GM19455 (cell line): ENCODE results near the gene HPGD.
A peak's percentile ranks its signal among the peaks of the same experiment; 100 is the strongest.

Experiments
- ATAC-seq: cut with Tn5 transposase; IDR thresholded peaks from one replicate; pipeline ENCODE4 v1.9.1; 2021; ENCODE audit not compliant: unreplicated experiment

HPGD gene

GRCh38 chr4:174522183-174523024 lies at the start of gene HPGD:
Gene HPGD, minus strand, starts transcription at chr4:174522488. Its CDS starts 37 bp downstream, at chr4:174522451.
- peak; percentile 72 for ATAC-seq

- ATAC-seq: no peak
Observed at GRCh38 chr4:174564529-174564928, 42.2 kb upstream of the HPGD start.

GRCh38 chr4:174563399-174563798 lies 41.1 kb upstream of the HPGD start:
- ATAC-seq: no peak

DNA sequence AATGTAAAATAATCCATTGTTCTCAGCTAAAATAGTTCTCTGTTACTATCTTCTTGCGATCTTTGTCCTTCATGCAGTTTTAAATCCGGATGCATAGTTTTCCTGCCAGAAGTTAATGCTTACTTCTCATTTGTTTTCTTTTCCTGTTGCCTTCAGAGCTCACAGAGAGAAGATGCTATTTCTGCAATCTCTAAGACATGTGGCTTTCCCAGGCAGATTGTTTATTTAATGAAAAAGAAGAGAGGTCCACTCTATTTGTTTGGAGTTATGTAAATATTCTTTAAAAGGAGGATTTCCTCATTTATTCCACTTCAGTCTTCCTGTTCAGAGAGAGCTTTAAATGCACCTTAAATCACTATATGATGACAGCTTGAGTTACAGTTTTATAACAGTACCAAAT lies 39.3 kb upstream of the HPGD start:
- ATAC-seq: no peak

DNA sequence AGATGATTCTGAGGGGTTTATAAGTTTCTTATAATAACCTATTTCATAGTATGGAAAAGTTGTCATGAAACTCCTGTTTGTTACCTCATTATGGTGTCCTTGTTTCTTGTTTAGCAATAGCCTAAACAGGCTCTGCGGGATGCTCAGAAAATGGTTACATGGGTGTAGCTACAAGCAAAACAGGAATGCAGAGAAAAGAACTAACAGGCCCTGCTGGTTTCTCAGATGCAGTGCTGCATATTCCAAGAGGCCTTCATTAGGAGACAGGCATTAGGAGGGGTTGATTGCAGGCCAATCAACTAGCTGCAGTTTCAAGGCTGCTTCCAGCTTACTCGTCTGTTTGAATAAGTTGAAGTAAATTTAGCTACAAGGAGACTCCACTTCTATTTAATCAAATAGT lies 37.6 kb upstream of the HPGD start:
- no peak for ATAC-seq

DNA sequence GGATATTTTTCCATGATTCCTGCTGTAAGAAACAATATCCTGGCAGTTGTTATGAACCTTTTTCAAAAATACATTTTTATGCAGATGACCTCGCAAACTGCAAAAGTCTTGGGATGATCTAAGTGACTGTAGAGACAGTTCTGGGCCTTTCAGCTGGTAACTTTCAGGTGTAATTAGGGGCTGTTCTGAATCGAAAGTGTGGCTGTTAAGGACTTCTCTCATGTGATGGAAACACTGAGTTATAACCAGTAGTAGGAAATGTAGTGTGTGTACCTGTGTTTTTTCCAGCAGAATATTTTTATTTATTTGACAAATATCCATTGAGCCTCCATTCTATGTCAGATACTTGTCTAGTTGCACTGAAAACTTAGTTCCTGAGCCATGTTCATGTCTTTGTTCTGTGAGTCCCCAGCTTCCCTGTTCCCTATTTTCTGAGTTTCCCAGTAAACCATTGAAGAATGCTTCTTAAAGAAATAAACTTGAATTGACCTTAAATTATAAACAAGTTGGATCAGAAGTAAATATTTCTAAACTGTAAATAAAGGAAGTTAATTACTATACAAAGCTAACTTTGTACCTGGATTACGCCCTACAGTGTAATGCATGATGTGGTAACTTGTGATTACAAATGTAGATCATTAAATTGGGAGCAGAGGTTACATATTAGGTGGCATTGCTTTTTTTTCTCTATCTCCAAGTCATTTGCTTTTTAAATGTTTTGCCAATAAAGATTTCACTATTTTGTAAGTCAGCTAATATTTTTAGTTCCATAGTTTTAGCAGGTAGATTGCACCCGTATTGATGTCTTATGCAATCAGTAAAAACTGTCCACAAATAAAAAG lies 33.7 kb upstream of the HPGD start:
- ATAC-seq: no peak

GRCh38 chr4:174554231-174554728 lies 32.0 kb upstream of the HPGD start:
- ATAC-seq: no peak

GRCh38 chr4:174553828-174554227 lies 31.5 kb upstream of the HPGD start:
- ATAC-seq: no peak

- no peak for ATAC-seq
Observed at GRCh38 chr4:174553031-174553430, 30.7 kb upstream of the HPGD start.

GRCh38 chr4:174550541-174550940 lies 28.3 kb upstream of the HPGD start:
- no peak for ATAC-seq

- ATAC-seq: no peak
Observed at GRCh38 chr4:174549721-174550120, 27.4 kb upstream of the HPGD start.

DNA sequence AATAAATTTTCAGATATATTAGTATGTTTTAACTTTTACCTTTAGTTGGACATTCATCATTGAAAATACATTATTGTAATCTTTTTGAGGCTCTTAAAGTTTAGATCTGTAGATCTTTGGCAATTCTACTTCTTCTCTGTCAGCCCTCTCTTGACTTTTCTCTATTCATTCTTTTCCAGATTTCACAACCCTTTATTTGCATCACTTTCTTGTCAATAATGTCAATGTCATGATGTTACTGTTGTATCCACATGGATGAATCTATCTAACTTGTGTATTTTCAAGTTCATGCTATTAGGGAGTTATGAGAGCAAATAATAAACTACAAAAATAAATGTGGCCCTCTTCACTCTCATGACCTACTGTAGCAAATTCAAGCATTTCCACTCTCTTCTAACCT lies 23.0 kb upstream of the HPGD start:
- ATAC-seq: no peak

- ATAC-seq: no peak
Observed at GRCh38 chr4:174544496-174544895, 22.2 kb upstream of the HPGD start.

DNA sequence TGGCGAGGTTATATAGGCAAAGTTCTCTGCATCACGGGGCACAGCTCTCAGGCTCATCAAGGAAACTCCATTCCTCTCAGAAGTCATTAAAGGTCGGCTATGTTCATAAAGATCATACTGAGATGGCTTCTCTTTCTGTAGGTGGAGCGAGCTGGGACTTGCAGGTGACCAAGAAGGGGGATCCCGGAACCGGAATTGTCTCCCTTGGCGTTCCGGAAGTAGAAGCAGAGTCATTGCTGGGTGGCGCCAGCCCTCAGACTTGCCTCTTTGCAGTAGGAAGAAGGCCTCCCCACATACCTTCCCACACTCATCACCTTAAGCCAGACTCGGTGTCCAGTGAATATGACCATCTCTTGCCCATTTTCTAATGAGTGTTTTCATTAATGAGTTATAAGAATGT lies 17.9 kb upstream of the HPGD start:
- no peak for ATAC-seq

- no peak for ATAC-seq
Observed at GRCh38 chr4:174539571-174539970, 17.3 kb upstream of the HPGD start.

- ATAC-seq: no peak
Observed at GRCh38 chr4:174538876-174539250, 16.6 kb upstream of the HPGD start.

DNA sequence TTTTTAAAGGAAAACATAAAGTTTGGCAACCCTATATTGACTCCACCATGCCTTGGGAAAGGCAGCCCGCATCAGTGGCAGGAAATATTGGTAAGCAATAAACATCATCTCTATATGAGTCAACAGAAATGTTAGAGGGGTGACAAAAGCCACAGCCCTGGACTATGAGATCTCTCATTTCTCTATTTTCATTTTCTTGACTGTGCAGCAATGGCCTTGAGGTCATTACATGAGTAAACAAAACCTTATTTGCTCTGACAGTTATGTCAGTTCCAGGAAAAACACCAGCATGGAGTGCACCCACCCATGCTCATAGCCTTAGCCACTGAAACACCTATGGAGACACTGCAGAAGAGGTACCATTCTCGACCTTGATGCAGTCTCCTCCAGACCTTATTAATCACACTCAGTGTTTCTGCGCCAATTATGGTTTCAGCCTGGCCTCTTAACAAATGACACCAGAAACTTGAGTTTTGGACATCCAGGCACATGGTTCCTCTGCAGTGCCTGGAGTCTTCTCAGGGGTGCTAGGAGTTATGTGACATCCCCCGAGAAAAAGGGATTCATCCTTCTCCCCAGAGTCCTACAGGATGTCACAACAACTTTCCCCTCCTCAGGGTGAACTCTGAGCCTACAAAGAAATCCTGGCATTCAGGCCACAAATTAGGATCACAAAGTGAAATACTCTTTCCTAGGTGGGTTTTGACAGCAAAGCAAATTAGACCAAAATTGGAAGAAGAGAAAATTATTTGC lies 16.0 kb upstream of the HPGD start:
- peak; percentile 99 for ATAC-seq

GRCh38 chr4:174537634-174538033 lies 15.3 kb upstream of the HPGD start:
- ATAC-seq: peak; percentile 24

DNA sequence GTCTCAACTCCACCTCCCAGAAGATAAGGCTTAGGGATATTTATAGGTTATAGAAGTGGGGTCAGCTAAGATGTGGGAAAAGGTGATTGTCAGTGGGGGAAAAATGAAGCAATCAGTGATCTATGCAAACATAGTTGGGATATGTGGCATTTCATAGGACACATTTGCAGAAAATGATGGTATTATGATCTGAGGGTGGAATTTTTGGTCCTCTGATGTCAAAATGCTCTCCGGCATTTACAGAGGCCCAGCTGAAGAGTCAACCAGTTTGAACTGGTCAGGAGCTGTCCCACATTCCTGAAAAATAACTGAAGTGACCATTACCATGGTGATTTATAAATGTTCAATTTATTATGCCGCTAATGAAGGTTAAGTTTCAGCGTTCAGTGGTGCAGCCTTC lies 12.2 kb upstream of the HPGD start:
- ATAC-seq: no peak

GRCh38 chr4:174532445-174532844 lies 10.2 kb upstream of the HPGD start:
- no peak for ATAC-seq

- no peak for ATAC-seq
Observed at GRCh38 chr4:174531486-174531885, 9.2 kb upstream of the HPGD start.
